ENCODE measurements around the gene C11orf91. TPM values are rescaled to one million over a fixed set of nuclear protein-coding genes. Genes with fewer than 3 reads are reported as not detected.
A peak's percentile ranks its signal among the peaks of the same experiment; 100 is the strongest.

C11orf91 gene
- total RNA-seq, 2 experiments from 2014 or later: not detected

DNA sequence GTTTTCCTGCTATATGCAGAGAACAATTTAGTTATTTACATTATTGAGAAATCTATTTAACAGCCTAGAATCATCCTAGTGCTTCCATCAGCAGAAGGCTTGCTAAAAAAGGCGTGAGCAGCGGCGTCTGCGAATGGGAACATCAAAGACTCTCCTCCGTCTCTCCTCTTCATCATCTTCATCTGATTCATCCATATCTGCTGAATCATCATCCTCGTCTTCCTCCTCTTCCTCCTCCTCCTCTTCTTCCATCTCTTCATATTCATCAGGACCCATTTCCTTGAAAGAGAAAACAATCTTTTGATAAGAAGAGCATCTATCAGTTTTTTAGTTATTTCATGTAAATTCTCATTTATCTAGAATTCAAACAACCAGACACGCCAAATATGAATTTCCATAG is 41.2 kb upstream of the C11orf91 start:
- intact Hi-C loops (cut with micrococcal nuclease): loop anchor here (2.0 to 10.0 kb wide), 2 partner anchors 25 to 377 kb away; no protein-coding TSS in a partner anchor
- H3K4me3 Mint-ChIP-seq: no peak overlapping the region
- DNase-seq: no peak
- TF ChIP-seq CTCF (IDR thresholded peaks at IDR 0.05): no peak
- H3K27ac Mint-ChIP-seq: no peak overlapping the region
- no peaks in the 10 kb centered on the region for H3K9me3 Mint-ChIP-seq
- POLR2A ChIA-PET: no interaction called here
- CTCF ChIA-PET: interaction anchor here (0.9 to 3.7 kb wide), 26 partner anchors 8 to 388 kb away, joined by 3 to 108 read pairs (median 4); partner anchors contain the start of gene C11orf91
- ATAC-seq: no peak
- peaks cover 2% of the 10 kb centered on the region for H3K4me1 Mint-ChIP-seq (ENCODE audit: low read depth)
- H3K36me3 Mint-ChIP-seq (ENCODE audit: low read depth): peaks cover 2% of the 10 kb centered on the region
- no peaks in the 10 kb centered on the region for H3K27me3 Mint-ChIP-seq

GRCh38 chr11:33737362-33737821 is 36.8 kb upstream of the C11orf91 start:
- CTCF ChIA-PET: interaction anchor here (0.7 to 1.1 kb wide), 3 partner anchors 21 to 45 kb away, joined by 3 to 5 read pairs (median 3); no protein-coding TSS in a partner anchor
- no peak overlapping the region for H3K4me3 Mint-ChIP-seq
- H3K36me3 Mint-ChIP-seq (ENCODE audit: low read depth): peaks cover 7% of the 10 kb centered on the region
- peaks cover 3% of the 10 kb centered on the region for H3K27me3 Mint-ChIP-seq
- intact Hi-C loops (cut with micrococcal nuclease): no loop called here
- no peak overlapping the region for H3K27ac Mint-ChIP-seq
- TF ChIP-seq CTCF (IDR thresholded peaks at IDR 0.05): no peak
- no peaks in the 10 kb centered on the region for H3K9me3 Mint-ChIP-seq
- DNase-seq (no peak), ATAC-seq (no peak)
- POLR2A ChIA-PET: interaction anchor here (1.0 to 1.5 kb wide), 2 partner anchors 13 to 16 kb away, joined by 3 read pairs; no protein-coding TSS in a partner anchor
- H3K4me1 Mint-ChIP-seq (ENCODE audit: low read depth): peaks cover 25% of the 10 kb centered on the region

- Mint-ChIP-seq H3K27ac (peak within 1 kb of the TSS; percentile 80), H3K27me3 (peaks cover 3% of the 10 kb centered on the region)
Measured at GRCh38 chr11:33736148-33736812, 35.7 kb upstream of the C11orf91 start, which contains the start of gene CD59. Gene CD59 (minus strand): TSS chr11:33736423. CDS start chr11:33722445, 13,978 bp downstream.

GRCh38 chr11:33735271-33736147 is 34.9 kb upstream of the C11orf91 start:
- H3K4me1 Mint-ChIP-seq (ENCODE audit: low read depth): peaks cover 37% of the 10 kb centered on the region
- peaks cover 9% of the 10 kb centered on the region for H3K36me3 Mint-ChIP-seq (ENCODE audit: low read depth)
- no peaks in the 10 kb centered on the region for H3K9me3 Mint-ChIP-seq
- ChIA-PET POLR2A (interaction anchor here (0.6 to 1.9 kb wide), 8 partner anchors 9 to 1444 kb away, joined by 3 to 9 read pairs (median 4); no protein-coding TSS in a partner anchor), CTCF (interaction anchor here (1.3 kb wide), 1 partner anchor 94 kb away, joined by 3 read pairs; no protein-coding TSS in a partner anchor)
- TF ChIP-seq CTCF (IDR thresholded peaks at IDR 0.05): no peak
- H3K27me3 Mint-ChIP-seq: peaks cover 3% of the 10 kb centered on the region
- DNase-seq: peak; percentile 63
- intact Hi-C loops (cut with micrococcal nuclease): no loop called here
- peak overlapping the region; percentile 81 for H3K4me3 Mint-ChIP-seq
- peak overlapping the region; percentile 80 for H3K27ac Mint-ChIP-seq
- peak; percentile 58 for ATAC-seq

More at GRCh38 chr11:33736148-33736812, 35.7 kb upstream of the C11orf91 start, which contains the start of gene CD59:
- TF ChIP-seq CTCF (IDR thresholded peaks at IDR 0.05): no peak
- intact Hi-C loops (cut with micrococcal nuclease): no loop called here
- peaks cover 36% of the 10 kb centered on the region for H3K4me1 Mint-ChIP-seq (ENCODE audit: low read depth)
- ChIA-PET POLR2A (interaction anchor here (0.6 to 1.9 kb wide), 7 partner anchors 10 to 1443 kb away, joined by 3 to 9 read pairs (median 4); no protein-coding TSS in a partner anchor), CTCF (interaction anchor here (0.8 to 1.3 kb wide), 4 partner anchors 20 to 93 kb away, joined by 3 to 5 read pairs (median 3); no protein-coding TSS in a partner anchor)
- H3K36me3 Mint-ChIP-seq (ENCODE audit: low read depth): peaks cover 9% of the 10 kb centered on the region
- ATAC-seq (peak; percentile 68), DNase-seq (peak; percentile 90)
- peak within 1 kb of the TSS; percentile 81 for H3K4me3 Mint-ChIP-seq
- no peaks in the 10 kb centered on the region for H3K9me3 Mint-ChIP-seq
